Measurements from ENCODE around the gene CLBA1.
"Not testable (repeated sequence)": the region's sequence is repeated elsewhere in the genome, so short reads cannot be mapped to it uniquely, and the experiment has no call there.

The CLBA1 gene

GRCh38 chr14:104985675-104986486 is at the start of gene CLBA1:
Gene CLBA1, plus strand, starts transcription at chr14:104985788. Its CDS starts 644 bp downstream, at chr14:104986432.
- DNase-seq, result peak; percentile 3

- DNase-seq, result no peak
These were observed 49.6 kb upstream of the CLBA1 start for GRCh38 chr14:104935955-104936354.

DNA sequence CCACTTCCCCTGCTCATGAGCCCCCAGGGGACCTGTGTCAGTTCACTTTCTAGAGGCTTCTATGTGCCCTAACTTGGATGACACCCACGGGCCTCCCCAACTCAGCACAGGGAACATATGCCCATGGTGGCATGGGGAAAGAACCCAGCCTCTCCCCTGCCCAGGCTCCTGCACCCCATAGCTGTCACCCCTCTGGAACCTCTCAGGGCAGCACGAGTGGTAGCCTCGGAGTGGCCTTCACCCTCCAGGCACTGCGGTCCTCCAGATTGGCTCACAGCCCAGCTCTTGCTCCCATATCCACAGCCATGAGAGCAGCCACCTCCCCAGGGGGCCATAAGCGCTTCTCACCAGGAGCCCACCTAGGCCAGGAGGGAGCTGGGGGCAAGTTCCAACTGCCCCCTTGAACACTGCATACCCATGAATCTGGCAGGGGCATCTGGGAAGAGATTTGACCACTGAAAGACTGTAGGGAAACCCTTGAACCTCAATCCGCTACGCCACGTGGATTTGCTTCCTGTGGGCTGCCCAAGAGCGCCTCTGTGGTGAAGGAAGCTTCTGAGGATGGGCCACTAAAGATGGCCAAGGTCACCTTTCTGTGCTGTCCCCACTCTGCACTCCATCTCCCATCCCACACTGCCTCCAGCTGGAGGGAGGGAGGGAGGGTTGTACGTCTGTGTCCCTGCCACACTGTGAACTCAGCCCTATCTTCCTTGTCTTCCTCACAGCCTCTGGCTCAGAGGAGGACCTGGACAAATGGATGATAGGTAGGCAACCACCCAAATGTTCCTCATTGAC is 49.0 kb upstream of the CLBA1 start:
- DNase-seq, result no peak

- no peak for DNase-seq
These were observed 48.4 kb upstream of the CLBA1 start for GRCh38 chr14:104937161-104937560.

DNA sequence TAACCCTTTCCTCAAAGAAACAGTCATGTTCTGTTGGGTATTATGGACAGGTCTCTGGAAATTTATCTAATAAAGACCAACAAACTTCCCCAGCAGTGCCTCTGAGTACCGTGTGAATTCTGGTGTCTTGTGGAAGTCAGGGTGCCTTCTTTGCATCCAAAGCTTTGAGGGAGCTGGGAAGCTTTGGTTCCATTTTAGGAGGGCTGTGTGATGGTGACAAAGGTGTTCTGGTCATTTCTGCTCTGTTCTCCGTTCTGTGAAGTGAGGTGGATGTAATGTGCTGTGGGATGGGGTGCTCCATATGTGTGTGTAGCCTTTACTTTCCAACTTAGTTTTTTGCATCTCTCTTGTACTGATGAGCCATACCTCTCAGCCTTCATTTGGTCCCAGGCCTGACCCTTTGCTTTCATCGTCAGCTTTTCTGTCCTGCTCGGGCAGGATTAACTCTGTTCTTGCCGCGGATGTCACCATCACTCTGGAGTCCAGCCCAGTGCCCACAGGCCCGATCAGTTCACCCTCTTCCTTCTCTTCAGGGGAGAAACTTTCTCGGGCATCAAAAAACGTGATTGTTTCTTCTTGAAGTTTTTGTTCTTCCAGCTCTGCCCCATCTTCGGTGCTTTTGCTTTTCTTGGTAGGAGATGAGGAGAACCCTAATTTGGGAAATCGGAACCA is 47.8 kb upstream of the CLBA1 start:
- DNase-seq, result no peak

DNA sequence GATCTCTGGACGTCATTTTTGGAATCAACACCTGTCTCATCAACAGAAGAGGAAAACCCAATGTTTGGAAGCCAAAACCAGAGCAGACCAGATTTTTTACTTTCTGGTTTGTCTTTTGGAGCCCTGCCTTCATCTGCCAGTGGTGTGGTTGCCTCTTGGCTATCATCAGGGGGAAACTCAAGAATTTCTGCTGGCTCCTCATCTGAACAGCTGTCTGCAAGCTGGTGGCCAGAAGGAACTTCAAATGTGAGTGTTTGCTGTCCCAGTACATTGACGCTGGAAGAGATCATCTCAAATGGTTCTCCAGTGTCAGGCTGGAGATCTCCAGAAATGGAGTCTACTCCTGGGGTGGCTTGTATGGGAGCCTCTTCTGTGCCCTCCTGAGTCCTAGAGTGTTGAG is 47.2 kb upstream of the CLBA1 start:
- no peak for DNase-seq

DNA sequence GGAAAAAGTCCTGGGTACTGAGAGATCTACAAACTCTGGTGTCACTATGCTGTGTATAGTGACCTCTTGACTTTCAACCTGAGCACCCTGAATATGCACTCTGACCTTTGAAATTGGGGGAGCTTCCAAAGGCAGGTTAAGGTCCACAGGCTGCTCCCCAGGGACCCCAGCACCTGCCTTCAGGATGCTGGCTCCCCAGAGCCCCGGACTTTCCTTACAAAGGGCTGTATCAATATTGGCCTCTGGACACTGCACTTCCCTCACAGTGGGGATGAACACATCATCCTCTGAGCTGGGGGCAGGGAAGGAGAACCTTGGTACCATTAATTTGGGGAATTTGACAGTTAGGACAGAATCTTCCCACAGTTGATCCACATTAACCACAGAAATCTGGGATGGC is 46.6 kb upstream of the CLBA1 start:
- no peak for DNase-seq

GRCh38 chr14:104939666-104940410 is 45.8 kb upstream of the CLBA1 start:
- no peak for DNase-seq

DNA sequence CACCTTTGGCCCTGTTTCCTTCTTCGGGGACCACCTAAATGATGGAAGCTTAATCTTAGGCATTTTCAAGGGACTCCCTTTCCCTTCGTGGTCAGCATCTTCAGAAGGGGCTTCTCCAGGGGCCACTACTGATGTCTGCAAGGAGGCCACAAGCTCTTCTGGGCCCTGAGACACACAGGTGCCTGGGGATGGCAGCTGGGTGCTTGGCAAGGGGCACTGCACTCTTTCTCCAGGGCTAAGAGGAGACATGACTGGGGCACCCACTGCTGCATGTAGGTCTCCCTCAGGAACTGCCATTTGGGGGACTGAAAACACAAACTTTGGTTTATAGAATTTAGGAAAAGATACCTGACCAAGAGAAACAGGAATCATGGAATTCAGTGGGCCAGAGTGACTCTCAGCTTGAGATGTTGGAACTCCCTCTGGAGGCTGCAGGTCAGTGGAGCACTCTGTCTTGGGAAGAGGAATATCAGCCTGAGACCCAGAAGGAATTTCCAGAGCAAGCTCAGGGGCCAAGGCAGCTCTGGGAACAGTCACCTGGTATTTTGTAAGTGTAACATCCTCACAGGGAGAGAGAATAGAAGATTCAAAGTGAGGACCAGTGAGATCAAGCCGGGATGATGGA is 45.0 kb upstream of the CLBA1 start:
- DNase-seq, result no peak

DNA sequence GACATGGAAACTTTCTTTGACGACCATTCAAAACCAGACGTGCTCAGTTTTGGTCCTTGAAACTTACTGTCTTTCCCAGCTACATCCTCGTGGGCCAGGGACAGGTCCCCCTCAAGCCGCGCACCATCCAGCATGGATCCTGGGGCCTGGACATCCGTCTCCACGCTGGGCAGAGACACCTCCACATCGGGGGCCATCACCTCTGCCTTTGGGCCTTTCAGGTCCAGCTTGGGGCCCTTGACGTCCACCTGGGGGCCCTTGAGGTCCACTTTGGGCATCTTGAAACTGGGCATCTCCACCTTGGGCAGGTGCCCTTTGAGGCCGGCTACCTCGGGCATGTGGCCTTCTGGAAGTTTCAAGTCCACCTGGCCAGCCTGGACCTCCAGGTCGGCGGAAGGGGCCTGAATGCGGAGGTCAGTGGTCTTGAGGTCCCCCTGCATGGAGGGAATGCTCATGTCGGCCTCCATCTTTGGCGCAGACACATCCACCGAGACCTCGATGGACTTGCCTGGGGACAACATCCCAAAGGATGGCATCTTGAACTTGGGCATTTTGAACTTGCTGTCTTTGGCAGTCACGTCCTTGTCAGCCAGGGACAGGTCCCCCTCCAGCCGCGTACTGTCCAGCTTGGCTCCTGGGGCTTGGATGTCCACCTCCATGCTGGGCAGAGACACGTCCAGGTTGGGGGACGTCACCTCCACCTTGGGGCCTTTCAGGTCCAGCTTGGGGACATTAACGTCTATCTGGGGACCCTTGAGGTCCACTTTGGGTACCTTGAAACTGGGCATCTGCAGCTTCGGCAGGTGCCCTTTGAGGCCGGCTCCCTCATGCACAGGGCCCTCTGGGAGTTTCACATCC is 43.9 kb upstream of the CLBA1 start:
- no peak for DNase-seq

GRCh38 chr14:104942586-104942985 is 43.0 kb upstream of the CLBA1 start:
- DNase-seq, result no peak

GRCh38 chr14:104943216-104944015 is 42.2 kb upstream of the CLBA1 start:
- not testable (repeated sequence) for DNase-seq

GRCh38 chr14:104944016-104944308 is 41.6 kb upstream of the CLBA1 start:
- not testable (repeated sequence) for DNase-seq

- DNase-seq, result not testable (repeated sequence)
These were observed 41.0 kb upstream of the CLBA1 start for GRCh38 chr14:104944436-104945205.

- not testable (repeated sequence) for DNase-seq
These were observed 40.3 kb upstream of the CLBA1 start for GRCh38 chr14:104945266-104945665.

DNA sequence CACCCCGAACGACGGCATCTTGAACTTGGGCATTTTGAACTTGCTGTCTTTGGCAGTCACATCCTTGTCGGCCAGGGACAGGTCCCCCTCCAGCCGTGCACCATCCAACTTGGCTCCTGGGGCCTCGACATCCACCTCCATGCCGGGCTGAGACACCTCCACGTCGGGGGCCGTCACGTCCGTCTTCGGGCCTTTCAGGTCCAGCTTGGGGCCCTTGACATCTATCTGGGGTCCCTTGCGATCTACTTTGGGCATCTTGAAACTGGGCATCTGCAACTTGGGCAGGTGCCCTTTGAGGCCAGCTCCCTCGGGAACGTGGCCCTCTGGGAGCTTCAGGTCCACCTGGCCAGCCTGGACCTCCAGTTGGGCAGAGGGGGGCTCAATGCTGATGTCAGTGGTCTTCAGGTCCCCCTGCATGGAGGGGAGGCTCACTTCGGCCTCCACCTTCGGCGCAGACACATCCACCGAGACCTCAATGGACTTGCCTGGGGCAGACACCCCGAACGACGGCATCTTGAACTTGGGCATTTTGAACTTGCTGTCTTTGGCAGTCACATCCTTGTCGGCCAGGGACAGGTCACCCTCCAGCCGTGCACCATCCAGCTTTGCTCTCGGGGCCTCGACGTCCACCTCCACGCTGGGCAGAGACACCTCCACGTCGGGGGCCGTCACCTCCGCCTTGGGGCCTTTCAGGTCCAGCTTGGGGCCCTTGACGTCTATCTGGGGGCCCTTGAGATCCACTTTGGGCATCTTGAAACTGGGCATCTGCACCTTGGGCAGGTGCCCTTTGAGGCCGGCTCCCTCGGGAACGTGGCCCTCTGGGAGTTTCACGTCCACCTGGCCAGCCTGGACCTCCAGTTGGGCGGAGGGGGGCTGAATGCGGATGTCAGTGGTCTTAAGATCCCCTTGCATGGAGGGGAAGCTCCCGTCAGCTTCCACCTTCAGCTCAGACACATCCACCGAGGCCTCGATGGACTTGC is 39.3 kb upstream of the CLBA1 start:
- DNase-seq, result not testable (repeated sequence)

DNA sequence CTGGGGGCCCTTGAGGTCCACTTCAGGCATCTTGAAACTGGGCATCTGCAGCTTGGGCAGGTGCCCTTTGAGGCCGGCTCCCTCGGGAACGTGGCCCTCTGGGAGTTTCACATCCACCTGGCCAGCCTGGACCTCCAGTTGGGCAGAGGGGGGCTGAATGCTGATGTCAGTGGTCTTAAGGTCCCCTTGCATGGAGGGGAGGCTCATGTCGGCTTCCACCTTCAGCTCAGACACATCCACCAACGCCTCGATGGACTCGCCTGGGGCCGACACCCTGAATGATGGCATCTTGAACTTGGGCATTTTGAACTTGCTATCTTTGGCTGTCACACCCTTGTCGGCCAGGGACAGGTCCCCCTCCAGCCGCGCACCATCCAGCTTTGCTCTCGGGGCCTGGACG is 38.4 kb upstream of the CLBA1 start:
- DNase-seq, result not testable (repeated sequence)

Data from GF-D8 (cell line).